Panc1 (cell line): ENCODE data around the gene TRMT11.

Source experiments
- TCF7L2 ChIP-seq: IDR thresholded peaks from 2 replicates; pipeline ENCODE4 v1.6.1; 2011; ENCODE audit warnings: mild to moderate bottlenecking, low read depth, low read length, inconsistent platforms
- TF ChIP-seq, protein P1 (sequence below): fragments of 450-650 bp; IDR thresholded peaks from 2 replicates; pipeline ENCODE4 v1.5.1; 2017; ENCODE audit warnings: mild to moderate bottlenecking

GRCh38 chr6:126083875-126084274 lies 97.5 kb downstream of the TRMT11 start:
- TF ChIP-seq, protein P1, sequence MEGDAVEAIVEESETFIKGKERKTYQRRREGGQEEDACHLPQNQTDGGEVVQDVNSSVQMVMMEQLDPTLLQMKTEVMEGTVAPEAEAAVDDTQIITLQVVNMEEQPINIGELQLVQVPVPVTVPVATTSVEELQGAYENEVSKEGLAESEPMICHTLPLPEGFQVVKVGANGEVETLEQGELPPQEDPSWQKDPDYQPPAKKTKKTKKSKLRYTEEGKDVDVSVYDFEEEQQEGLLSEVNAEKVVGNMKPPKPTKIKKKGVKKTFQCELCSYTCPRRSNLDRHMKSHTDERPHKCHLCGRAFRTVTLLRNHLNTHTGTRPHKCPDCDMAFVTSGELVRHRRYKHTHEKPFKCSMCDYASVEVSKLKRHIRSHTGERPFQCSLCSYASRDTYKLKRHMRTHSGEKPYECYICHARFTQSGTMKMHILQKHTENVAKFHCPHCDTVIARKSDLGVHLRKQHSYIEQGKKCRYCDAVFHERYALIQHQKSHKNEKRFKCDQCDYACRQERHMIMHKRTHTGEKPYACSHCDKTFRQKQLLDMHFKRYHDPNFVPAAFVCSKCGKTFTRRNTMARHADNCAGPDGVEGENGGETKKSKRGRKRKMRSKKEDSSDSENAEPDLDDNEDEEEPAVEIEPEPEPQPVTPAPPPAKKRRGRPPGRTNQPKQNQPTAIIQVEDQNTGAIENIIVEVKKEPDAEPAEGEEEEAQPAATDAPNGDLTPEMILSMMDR: no peak
- no peak for TF ChIP-seq TCF7L2
